H1 (cell line): ENCODE data around the gene ASMTL.
"Not testable (repeated sequence)": the region's sequence is repeated elsewhere in the genome, so short reads cannot be mapped to it uniquely, and the experiment has no call there.

Source experiments
- BACH1 ChIP-seq: IDR thresholded peaks from 2 replicates; pipeline ENCODE4 v1.6.1; 2012; ENCODE audit warnings: low read length, improper control_type of control experiment
- CHD1 ChIP-seq: IDR thresholded peaks from 2 replicates; pipeline ENCODE4 v1.6.1; 2012; ENCODE audit warnings: low read depth, low read length, improper control_type of control experiment
- GTF2F1 ChIP-seq: IDR thresholded peaks from 2 replicates; pipeline ENCODE4 v1.6.1; 2012; ENCODE audit warnings: low read depth, low read length, improper control_type of control experiment, borderline replicate concordance
- JUND ChIP-seq: IDR thresholded peaks from 2 replicates; pipeline ENCODE4 v1.6.1; 2011; ENCODE audit warnings: mild to moderate bottlenecking, improper control_type of control experiment, low read length
- PHF8 ChIP-seq: fragments of 200-600 bp; sonication (generic); conservative IDR thresholded peaks from 2 replicates; pipeline ENCODE4 v1.7.1; 2012; ENCODE audit warnings: low read depth, mild to moderate bottlenecking, inconsistent platforms, low read length, moderate library complexity
- POLR2A ChIP-seq, 2 experiments: IDR thresholded peaks; 1 replicate in 1 of 2; 2 replicates in 1 of 2; pipeline ENCODE4 v1.6.1; 2011; ENCODE audit warnings: low read depth in 2 of 2, low read length in 2 of 2, mild to moderate bottlenecking in 2 of 2; ENCODE audit errors: control extremely low read depth in 1 of 2
- POLR2AphosphoS5 ChIP-seq: IDR thresholded peaks from 2 replicates; pipeline ENCODE4 v1.6.1; 2011; ENCODE audit warnings: low read depth, low read length
- TF ChIP-seq, protein P1 (sequence below), 3 experiments: IDR thresholded peaks; 1 replicate in 2 of 3; 2 replicates in 1 of 3; pipeline versions ENCODE4 v1.5.1 to v1.6.1; 2011; ENCODE audit warnings: low read length in 3 of 3, mild to moderate bottlenecking in 3 of 3, inconsistent platforms in 2 of 3, low read depth in 1 of 3, moderate library complexity in 1 of 3; ENCODE audit not compliant: insufficient read depth in 1 of 3; ENCODE audit errors: control extremely low read depth in 1 of 3
- TF ChIP-seq, protein P2 (sequence below): IDR thresholded peaks from 2 replicates; pipeline ENCODE4 v1.6.1; 2012; ENCODE audit warnings: inconsistent platforms

DNA sequence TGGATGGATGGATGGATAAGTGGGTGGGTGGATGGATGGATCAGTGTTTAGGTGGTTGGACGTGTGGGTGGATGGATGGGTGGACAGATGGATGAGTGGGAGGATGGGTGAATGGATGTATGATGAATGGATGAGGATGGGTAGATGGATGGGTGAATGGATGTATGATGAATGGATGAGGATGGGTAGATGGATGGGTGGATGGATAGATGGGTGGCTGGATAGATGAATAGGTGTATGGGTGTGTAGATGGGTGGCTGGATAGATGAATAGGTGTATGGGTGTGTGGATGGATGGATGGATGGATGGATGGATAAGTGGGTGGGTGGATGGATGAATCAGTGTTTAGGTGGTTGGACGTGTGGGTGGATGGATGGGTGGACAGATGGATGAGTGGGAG is 21.9 kb upstream of the ASMTL start:
- TF ChIP-seq, protein P1, sequence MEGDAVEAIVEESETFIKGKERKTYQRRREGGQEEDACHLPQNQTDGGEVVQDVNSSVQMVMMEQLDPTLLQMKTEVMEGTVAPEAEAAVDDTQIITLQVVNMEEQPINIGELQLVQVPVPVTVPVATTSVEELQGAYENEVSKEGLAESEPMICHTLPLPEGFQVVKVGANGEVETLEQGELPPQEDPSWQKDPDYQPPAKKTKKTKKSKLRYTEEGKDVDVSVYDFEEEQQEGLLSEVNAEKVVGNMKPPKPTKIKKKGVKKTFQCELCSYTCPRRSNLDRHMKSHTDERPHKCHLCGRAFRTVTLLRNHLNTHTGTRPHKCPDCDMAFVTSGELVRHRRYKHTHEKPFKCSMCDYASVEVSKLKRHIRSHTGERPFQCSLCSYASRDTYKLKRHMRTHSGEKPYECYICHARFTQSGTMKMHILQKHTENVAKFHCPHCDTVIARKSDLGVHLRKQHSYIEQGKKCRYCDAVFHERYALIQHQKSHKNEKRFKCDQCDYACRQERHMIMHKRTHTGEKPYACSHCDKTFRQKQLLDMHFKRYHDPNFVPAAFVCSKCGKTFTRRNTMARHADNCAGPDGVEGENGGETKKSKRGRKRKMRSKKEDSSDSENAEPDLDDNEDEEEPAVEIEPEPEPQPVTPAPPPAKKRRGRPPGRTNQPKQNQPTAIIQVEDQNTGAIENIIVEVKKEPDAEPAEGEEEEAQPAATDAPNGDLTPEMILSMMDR (IDR thresholded peaks at IDR 0.05; ENCODE audit: control extremely low read depth in 1 of 3, insufficient read depth in 1 of 3, low read depth in 1 of 3, low read length in 3 of 3): not testable (repeated sequence)
- TF ChIP-seq CHD1; POLR2AphosphoS5; BACH1; JUND; GTF2F1; POLR2A (IDR thresholded peaks at IDR 0.05; ENCODE audit: control extremely low read depth in 1 of 2, low read depth in 2 of 2, low read length in 2 of 2); PHF8: not testable (repeated sequence)
- TF ChIP-seq, protein P2, sequence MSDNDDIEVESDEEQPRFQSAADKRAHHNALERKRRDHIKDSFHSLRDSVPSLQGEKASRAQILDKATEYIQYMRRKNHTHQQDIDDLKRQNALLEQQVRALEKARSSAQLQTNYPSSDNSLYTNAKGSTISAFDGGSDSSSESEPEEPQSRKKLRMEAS: not testable (repeated sequence)
